Osteoblast (primary cell): ENCODE results near the gene INTS11. TPM values are rescaled to one million over a fixed set of nuclear protein-coding genes. Genes with fewer than 3 reads are reported as not detected.
A peak's percentile ranks its signal among the peaks of the same experiment; 100 is the strongest.

Experiments
- DNase-seq: peaks from one replicate; pipeline ENCODE4 v3.0.0; 2011; ENCODE audit warnings: low spot score, mixed read lengths; ENCODE audit not compliant: insufficient read length; ENCODE audit errors: missing footprints
- H2AFZ ChIP-seq: 2 replicates; pipeline ENCODE4 v1.6.0; 2011; ENCODE audit warnings: mild to moderate bottlenecking, low read length
- H3K27ac ChIP-seq: 2 replicates; pipeline ENCODE4 v1.5.1; 2011; ENCODE audit warnings: mild to moderate bottlenecking, low read depth, low read length, moderate library complexity
- H3K27me3 ChIP-seq: 2 replicates; pipeline ENCODE4 v1.6.0; 2012; ENCODE audit warnings: mild to moderate bottlenecking, control low read depth, inconsistent platforms, low read length, moderate library complexity; ENCODE audit not compliant: insufficient read depth
- H3K36me3 ChIP-seq: 2 replicates; pipeline ENCODE4 v1.5.1; 2011; ENCODE audit warnings: mild to moderate bottlenecking, low read length, control low read depth, moderate library complexity; ENCODE audit not compliant: insufficient read depth
- H3K4me1 ChIP-seq: 2 replicates; pipeline ENCODE4 v1.5.1; 2011; ENCODE audit warnings: mild to moderate bottlenecking, low read length, control low read depth, moderate library complexity; ENCODE audit not compliant: insufficient read depth
- H3K4me2 ChIP-seq: 2 replicates; pipeline ENCODE4 v1.6.0; 2011; ENCODE audit warnings: mild to moderate bottlenecking, low read length; ENCODE audit not compliant: insufficient read depth
- H3K4me3 ChIP-seq: fragments of 200-600 bp; sonication (generic); 3 replicates; pipeline ENCODE4 v1.5.1; 2012; ENCODE audit warnings: mild to moderate bottlenecking, low read length, inconsistent platforms; ENCODE audit not compliant: insufficient read depth
- H3K79me2 ChIP-seq: 2 replicates; pipeline ENCODE4 v1.6.0; 2012; ENCODE audit warnings: mild to moderate bottlenecking, low read length, control low read depth, inconsistent platforms; ENCODE audit not compliant: insufficient read depth
- H3K9me3 ChIP-seq: 2 replicates; pipeline ENCODE4 v1.5.1; 2011; ENCODE audit warnings: low read depth, low read length, control low read depth
- H4K20me1 ChIP-seq: 2 replicates; pipeline ENCODE4 v1.6.0; 2012; ENCODE audit warnings: mild to moderate bottlenecking, low read length, control low read depth; ENCODE audit not compliant: insufficient read depth
- CTCF ChIP-seq: IDR thresholded peaks from 2 replicates; pipeline ENCODE4 v1.5.1; 2011; ENCODE audit warnings: mild to moderate bottlenecking, low read depth, low read length, moderate library complexity; ENCODE audit errors: extremely low read depth
- total RNA-seq: library from RNA; depleted of rRNA; stranded (reverse); fragments of >200 nt; gene quantifications from 2 replicates; pipeline ENCODE4 v1.2.3, GENCODE V29; 2012

Gene INTS11
- total RNA-seq, 1 donor, result 59.7 TPM

DNA sequence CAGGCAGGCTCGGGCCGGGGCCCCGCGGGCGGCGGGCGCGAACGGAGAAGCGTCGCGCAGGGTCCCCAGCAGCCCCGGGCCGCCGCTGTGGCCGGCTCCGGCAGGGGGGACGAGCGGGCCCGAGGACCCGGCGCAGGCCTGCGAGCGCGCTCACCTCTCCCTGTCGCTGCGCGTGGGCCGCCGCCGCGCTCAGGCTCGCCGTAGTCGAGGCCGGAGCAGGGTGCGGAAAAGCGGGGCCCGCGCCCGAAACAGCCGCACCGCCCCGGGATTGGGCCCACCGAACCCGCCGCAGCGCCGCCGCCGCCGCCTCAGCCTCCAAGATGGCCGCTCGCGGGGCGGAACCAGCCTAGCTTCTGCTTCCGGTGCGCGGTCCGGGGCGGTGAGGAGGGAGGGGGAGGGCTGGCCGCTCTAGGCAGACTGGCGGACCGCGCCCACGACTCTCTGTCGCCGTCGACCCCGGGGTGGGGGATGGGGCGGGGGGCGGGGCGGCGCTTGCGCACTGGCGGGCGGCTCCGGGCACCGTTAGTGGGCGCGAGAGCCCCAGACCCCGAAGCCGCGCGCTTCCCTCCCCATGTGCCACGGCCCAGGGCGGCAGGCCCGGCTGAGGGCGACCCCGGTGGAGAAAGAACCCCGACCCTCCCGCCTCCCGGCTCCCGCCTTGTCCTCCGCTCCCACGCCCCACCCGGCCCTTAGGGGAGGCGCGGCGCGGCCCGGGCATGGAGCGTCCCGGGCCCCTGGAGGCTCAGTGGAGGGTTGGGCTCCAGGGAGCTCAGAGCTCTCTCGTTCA, 50.8 kb downstream of the INTS11 start, which contains the start of gene UBE2J2:
Gene UBE2J2 (minus strand): TSS at position 343 of the 787 bp plus-strand sequence. CDS start 5,862 bp downstream, outside the sequence.
- no peaks in the 10 kb centered on the region for H3K9me3 ChIP-seq
- H3K4me1 ChIP-seq, result peaks cover 23% of the 10 kb centered on the region
- peak within 1 kb of the TSS; percentile 56 for H2AFZ ChIP-seq
- peak within 1 kb of the TSS; percentile 80 for H3K4me3 ChIP-seq
- peak; percentile 100 for DNase-seq
- H3K27me3 ChIP-seq, result no peaks in the 10 kb centered on the region
- peaks cover 11% of the 10 kb centered on the region for H3K36me3 ChIP-seq
- no peak for TF ChIP-seq CTCF
- peaks cover 26% of the 10 kb centered on the region for H4K20me1 ChIP-seq
- H3K4me2 ChIP-seq, result peak within 1 kb of the TSS; percentile 99
- H3K27ac ChIP-seq, result peak within 1 kb of the TSS; percentile 91
- peaks cover 51% of the 10 kb centered on the region for H3K79me2 ChIP-seq

- no peak for TF ChIP-seq CTCF
- H3K79me2 ChIP-seq, result peaks cover 57% of the 10 kb centered on the region
- peaks cover 16% of the 10 kb centered on the region for H3K36me3 ChIP-seq
- peak overlapping the region; percentile 80 for H3K4me3 ChIP-seq
- DNase-seq, result no peak
- peak overlapping the region; percentile 91 for H3K27ac ChIP-seq
- H2AFZ ChIP-seq, result no peak overlapping the region
- H4K20me1 ChIP-seq, result peaks cover 26% of the 10 kb centered on the region
- no peaks in the 10 kb centered on the region for H3K9me3 ChIP-seq
- no peaks in the 10 kb centered on the region for H3K27me3 ChIP-seq
- peaks cover 23% of the 10 kb centered on the region for H3K4me1 ChIP-seq
- peak overlapping the region; percentile 99 for H3K4me2 ChIP-seq
These were observed 51.3 kb downstream of the INTS11 start for GRCh38 chr1:1273209-1273511.

DNA sequence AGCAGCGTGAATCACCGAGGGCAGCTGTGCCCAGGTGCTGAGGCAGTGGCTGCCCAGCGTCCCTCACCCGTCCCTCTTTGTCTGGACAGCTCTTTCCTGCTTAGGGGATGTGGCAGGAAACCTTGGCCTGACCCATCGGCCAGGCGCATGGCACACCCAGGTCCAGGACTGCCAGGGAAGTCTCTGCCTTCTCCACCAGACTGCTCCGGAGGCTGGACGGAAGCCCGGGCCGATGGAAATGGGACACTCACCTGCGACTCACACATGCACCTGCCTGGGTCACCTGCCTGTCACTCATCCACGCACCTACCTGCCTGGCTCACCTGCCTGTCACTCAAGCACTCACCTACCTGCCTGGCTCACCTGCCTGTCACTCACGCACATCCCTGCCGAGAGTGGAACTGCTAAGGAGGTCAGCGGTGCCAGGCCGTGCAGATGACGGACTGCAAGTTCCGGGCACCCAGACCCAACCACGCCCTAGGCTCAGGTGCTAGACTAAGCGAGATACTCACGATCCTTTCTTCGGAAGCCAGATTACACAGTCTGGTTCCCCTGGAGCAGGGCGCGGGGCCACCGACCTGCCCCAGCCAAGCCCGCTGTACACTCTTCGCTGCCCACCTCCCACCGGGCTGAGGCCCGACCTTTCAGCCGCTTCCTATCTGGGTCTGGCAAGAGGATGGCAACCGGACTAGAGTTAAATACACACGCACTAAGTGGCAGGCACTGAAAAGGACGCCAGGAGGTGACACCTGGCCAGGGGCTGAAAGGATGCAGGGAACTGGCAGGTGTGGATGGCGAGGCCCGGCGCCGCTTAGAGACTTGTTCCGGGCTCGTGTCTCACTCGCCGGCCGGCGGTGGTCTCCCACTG, 51.9 kb downstream of the INTS11 start:
- peaks cover 23% of the 10 kb centered on the region for H3K4me1 ChIP-seq
- no peaks in the 10 kb centered on the region for H3K27me3 ChIP-seq
- H3K27ac ChIP-seq, result peak overlapping the region; percentile 91
- no peak for DNase-seq
- peaks cover 63% of the 10 kb centered on the region for H3K79me2 ChIP-seq
- peaks cover 26% of the 10 kb centered on the region for H4K20me1 ChIP-seq
- no peak overlapping the region for H2AFZ ChIP-seq
- H3K4me2 ChIP-seq, result peak overlapping the region; percentile 99
- H3K36me3 ChIP-seq, result peaks cover 20% of the 10 kb centered on the region
- H3K9me3 ChIP-seq, result no peaks in the 10 kb centered on the region
- no peak for TF ChIP-seq CTCF
- H3K4me3 ChIP-seq, result peak overlapping the region; percentile 80

DNA sequence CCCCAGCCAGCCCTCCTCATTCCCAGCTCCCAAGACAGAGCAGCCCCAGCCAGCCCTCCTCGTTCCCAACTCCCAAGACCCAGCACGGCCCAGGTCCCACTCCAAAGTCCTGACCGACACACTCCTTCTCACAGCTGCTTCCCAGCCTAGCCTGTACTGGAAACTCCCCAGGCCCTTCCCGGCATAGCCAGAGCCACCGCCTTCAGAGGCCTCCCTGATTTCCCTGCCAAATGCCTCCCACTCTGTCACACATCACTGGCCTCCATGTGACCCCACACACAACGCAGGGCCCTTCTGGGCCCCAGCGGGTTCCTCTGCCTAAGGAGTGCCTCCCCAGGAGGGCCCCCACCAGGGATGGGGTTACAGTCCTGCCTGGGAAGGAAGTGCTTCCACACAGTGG, 53.6 kb downstream of the INTS11 start:
- Histone ChIP-seq H3K36me3 (peaks cover 31% of the 10 kb centered on the region), H2AFZ (no peak overlapping the region), H3K27ac (peak overlapping the region; percentile 63), H3K27me3 (no peaks in the 10 kb centered on the region), H3K9me3 (no peaks in the 10 kb centered on the region), H3K79me2 (peaks cover 74% of the 10 kb centered on the region), H3K4me2 (peak overlapping the region; percentile 25), H4K20me1 (peaks cover 29% of the 10 kb centered on the region), H3K4me3 (peak overlapping the region; percentile 18), H3K4me1 (peaks cover 28% of the 10 kb centered on the region)
- DNase-seq, result peak; percentile 92
- no peak for TF ChIP-seq CTCF
